Measurements from ENCODE around the gene STK32B. TPM values are rescaled to one million over a fixed set of nuclear protein-coding genes. Genes with fewer than 3 reads are reported as not detected.

The STK32B gene
- total and polyA plus RNA-seq, 2 of the 4 experiments (the other 2 are of a cell fraction): 5.5 to 6.3 TPM

- H2BK20ac ChIP-seq (ENCODE audit: low read depth, low read length): no peak overlapping the region
- WGBS, 2 experiments (ENCODE audit: extremely low coverage in 2 of 2, insufficient read length in 1 of 2): no CpG with 5 or more reads among the region's 5 CpGs
- H3K27ac ChIP-seq (ENCODE audit: insufficient read depth, low read length): no peak overlapping the region
- no peaks in the 10 kb centered on the region for H4K20me1 ChIP-seq (ENCODE audit: insufficient read depth, low read length)
- H2AK9ac ChIP-seq (replicated peaks; ENCODE audit: low read depth, low read length, poor library complexity): no peak overlapping the region
- ChIA-PET CTCF (no interaction called here), POLR2A (ENCODE audit: unreplicated experiment) (no interaction called here)
- H3K4me3 ChIP-seq (ENCODE audit: insufficient read depth, low read depth, low read length): no peak overlapping the region
- no peak overlapping the region for H3K4ac ChIP-seq (ENCODE audit: low read depth, low read length)
- no peak overlapping the region for H3K9ac ChIP-seq (ENCODE audit: low read depth, low read length)
- no peak overlapping the region for H4K91ac ChIP-seq (ENCODE audit: insufficient read depth, low read depth, low read length)
- DNase-seq (no peak), ATAC-seq (ENCODE audit: low read depth) (no peak)
- peaks cover 1% of the 10 kb centered on the region; the same call in 1 of the 2 replicates for H3K36me3 ChIP-seq (ENCODE audit: control insufficient read depth, insufficient read depth, low read length)
- intact Hi-C loops (cut with micrococcal nuclease) (no loop called here), in situ Hi-C loops (cut with MboI; ENCODE audit: low sequenced_read_pairs) (no loop called here), dilution Hi-C loops (cut with HindIII; ENCODE audit: low sequenced_read_pairs, unreplicated experiment) (no loop called here)
- no peak overlapping the region for H3K23ac ChIP-seq (ENCODE audit: low read depth, low read length)
- H3K9me1 ChIP-seq (ENCODE audit: insufficient read depth, low read length): no peaks in the 10 kb centered on the region; the same call in 1 of the 2 replicates
- no peak overlapping the region for H4K8ac ChIP-seq (ENCODE audit: low read depth in 2 of 2, low read length in 2 of 2)
- H2BK5ac ChIP-seq (ENCODE audit: low read depth, low read length, poor library complexity, severe bottlenecking): no peak overlapping the region
- H2BK15ac ChIP-seq (ENCODE audit: low read depth, low read length): no peak overlapping the region
- no peaks in the 10 kb centered on the region for H3K9me3 ChIP-seq (ENCODE audit: control insufficient read depth, insufficient read depth, low read length)
- TF ChIP-seq CEBPB (IDR thresholded peaks at IDR 0.05; ENCODE audit: low read depth, low read length) (no peak), SMC3 (IDR thresholded peaks at IDR 0.05; ENCODE audit: low read depth, low read length) (no peak), POLR2A (IDR thresholded peaks at IDR 0.05; ENCODE audit: low read depth, low read length) (no peak), BHLHE40 (IDR thresholded peaks at IDR 0.05; ENCODE audit: low read depth, low read length) (no peak), RCOR1 (IDR thresholded peaks at IDR 0.05; ENCODE audit: insufficient replicate concordance, low read length) (no peak), CHD1 (IDR thresholded peaks at IDR 0.05; ENCODE audit: low read depth, low read length) (no peak), MAZ (IDR thresholded peaks at IDR 0.05; ENCODE audit: borderline replicate concordance, low read depth, low read length) (no peak), RFX5 (IDR thresholded peaks at IDR 0.05; ENCODE audit: low read depth, low read length) (no peak), FOS (IDR thresholded peaks at IDR 0.05; ENCODE audit: low read depth, low read length) (no peak), NFE2L2 (IDR thresholded peaks at IDR 0.05; ENCODE audit: low read depth, low read length) (no peak), RAD21 (IDR thresholded peaks at IDR 0.05; ENCODE audit: low read length) (no peak), MXI1 (IDR thresholded peaks at IDR 0.05; ENCODE audit: borderline replicate concordance, low read depth, low read length) (no peak), USF2 (IDR thresholded peaks at IDR 0.05; ENCODE audit: low read depth, low read length) (no peak), MAFK (IDR thresholded peaks at IDR 0.05; ENCODE audit: low read depth, low read length) (no peak)
- TF ChIP-seq, protein P1, sequence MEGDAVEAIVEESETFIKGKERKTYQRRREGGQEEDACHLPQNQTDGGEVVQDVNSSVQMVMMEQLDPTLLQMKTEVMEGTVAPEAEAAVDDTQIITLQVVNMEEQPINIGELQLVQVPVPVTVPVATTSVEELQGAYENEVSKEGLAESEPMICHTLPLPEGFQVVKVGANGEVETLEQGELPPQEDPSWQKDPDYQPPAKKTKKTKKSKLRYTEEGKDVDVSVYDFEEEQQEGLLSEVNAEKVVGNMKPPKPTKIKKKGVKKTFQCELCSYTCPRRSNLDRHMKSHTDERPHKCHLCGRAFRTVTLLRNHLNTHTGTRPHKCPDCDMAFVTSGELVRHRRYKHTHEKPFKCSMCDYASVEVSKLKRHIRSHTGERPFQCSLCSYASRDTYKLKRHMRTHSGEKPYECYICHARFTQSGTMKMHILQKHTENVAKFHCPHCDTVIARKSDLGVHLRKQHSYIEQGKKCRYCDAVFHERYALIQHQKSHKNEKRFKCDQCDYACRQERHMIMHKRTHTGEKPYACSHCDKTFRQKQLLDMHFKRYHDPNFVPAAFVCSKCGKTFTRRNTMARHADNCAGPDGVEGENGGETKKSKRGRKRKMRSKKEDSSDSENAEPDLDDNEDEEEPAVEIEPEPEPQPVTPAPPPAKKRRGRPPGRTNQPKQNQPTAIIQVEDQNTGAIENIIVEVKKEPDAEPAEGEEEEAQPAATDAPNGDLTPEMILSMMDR (conservative IDR thresholded peaks at IDR 0.05; ENCODE audit: low read depth, low read length): no peak
- TF ChIP-seq, protein P2, sequence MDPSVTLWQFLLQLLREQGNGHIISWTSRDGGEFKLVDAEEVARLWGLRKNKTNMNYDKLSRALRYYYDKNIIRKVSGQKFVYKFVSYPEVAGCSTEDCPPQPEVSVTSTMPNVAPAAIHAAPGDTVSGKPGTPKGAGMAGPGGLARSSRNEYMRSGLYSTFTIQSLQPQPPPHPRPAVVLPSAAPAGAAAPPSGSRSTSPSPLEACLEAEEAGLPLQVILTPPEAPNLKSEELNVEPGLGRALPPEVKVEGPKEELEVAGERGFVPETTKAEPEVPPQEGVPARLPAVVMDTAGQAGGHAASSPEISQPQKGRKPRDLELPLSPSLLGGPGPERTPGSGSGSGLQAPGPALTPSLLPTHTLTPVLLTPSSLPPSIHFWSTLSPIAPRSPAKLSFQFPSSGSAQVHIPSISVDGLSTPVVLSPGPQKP (IDR thresholded peaks at IDR 0.05; ENCODE audit: borderline replicate concordance, low read depth, low read length): no peak
- H2AK5ac ChIP-seq (ENCODE audit: low read depth, low read length): no peak overlapping the region
- no peak overlapping the region for H2AFZ ChIP-seq (replicated peaks; ENCODE audit: low read length, poor library complexity)
- no peak overlapping the region for H3K4me2 ChIP-seq (ENCODE audit: low read depth, low read length)
- H4K5ac ChIP-seq (ENCODE audit: low read depth, low read length): no peak overlapping the region
- H3K4me1 ChIP-seq (ENCODE audit: control insufficient read depth, insufficient read depth, low read length): no peaks in the 10 kb centered on the region
- no peak overlapping the region for H3K56ac ChIP-seq (ENCODE audit: extremely low read depth, insufficient read depth, low read length)
- BruUV-seq (replicated peaks): no TSS peak
- no peak overlapping the region for H2BK120ac ChIP-seq (ENCODE audit: low read depth, low read length)
- no peak overlapping the region for H3K14ac ChIP-seq (replicated peaks; ENCODE audit: low read depth, low read length)
- no peaks in the 10 kb centered on the region for H3K79me1 ChIP-seq (ENCODE audit: low read depth in 1 of 2, low read length in 2 of 2)
- no peaks in the 10 kb centered on the region for H3K27me3 ChIP-seq (ENCODE audit: control insufficient read depth, insufficient read depth, low read length)
- no peak overlapping the region for H3K18ac ChIP-seq (ENCODE audit: low read depth, low read length)
Observed at GRCh38 chr4:5544762-5545161, 493.5 kb downstream of the STK32B start.
